ENCODE results near the gene ACADS. TPM values are rescaled to one million over a fixed set of nuclear protein-coding genes. Genes with fewer than 3 reads are reported as not detected.

Gene ACADS
- total and polyA plus RNA-seq, 9 of the 15 experiments (the other 6 are each of a cell fraction or from before 2014, with no cell fraction given): 0.06 to 20.3 (median 8.8) TPM

DNA sequence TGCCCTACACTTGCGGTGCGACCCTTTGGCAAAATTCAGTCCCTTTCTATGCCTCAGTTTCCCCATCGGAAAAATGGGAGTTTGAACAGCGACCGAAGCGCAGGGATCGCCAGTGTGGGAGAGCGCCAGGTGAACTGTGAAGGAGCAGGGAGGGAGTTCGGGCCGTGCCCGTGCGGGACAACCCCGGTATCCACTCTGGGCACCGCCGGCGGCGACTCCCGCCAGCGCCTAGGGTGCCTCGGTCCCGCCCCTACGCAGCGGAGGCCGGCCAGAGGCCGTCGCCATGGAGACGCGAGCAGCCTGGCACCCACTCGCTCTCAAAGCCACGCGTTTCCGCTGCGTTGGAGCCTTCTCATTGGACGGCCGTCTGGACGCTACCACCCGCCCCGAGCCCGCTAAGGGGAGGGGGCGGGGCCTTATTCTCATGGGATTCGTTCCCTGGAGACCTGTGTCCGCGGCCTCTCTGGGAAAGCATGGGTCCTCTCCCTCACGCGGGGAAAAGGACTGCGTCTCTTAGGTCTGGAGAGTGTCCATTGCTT is 39.4 kb upstream of the ACADS start (continued):
- TF ChIP-seq, protein P1, sequence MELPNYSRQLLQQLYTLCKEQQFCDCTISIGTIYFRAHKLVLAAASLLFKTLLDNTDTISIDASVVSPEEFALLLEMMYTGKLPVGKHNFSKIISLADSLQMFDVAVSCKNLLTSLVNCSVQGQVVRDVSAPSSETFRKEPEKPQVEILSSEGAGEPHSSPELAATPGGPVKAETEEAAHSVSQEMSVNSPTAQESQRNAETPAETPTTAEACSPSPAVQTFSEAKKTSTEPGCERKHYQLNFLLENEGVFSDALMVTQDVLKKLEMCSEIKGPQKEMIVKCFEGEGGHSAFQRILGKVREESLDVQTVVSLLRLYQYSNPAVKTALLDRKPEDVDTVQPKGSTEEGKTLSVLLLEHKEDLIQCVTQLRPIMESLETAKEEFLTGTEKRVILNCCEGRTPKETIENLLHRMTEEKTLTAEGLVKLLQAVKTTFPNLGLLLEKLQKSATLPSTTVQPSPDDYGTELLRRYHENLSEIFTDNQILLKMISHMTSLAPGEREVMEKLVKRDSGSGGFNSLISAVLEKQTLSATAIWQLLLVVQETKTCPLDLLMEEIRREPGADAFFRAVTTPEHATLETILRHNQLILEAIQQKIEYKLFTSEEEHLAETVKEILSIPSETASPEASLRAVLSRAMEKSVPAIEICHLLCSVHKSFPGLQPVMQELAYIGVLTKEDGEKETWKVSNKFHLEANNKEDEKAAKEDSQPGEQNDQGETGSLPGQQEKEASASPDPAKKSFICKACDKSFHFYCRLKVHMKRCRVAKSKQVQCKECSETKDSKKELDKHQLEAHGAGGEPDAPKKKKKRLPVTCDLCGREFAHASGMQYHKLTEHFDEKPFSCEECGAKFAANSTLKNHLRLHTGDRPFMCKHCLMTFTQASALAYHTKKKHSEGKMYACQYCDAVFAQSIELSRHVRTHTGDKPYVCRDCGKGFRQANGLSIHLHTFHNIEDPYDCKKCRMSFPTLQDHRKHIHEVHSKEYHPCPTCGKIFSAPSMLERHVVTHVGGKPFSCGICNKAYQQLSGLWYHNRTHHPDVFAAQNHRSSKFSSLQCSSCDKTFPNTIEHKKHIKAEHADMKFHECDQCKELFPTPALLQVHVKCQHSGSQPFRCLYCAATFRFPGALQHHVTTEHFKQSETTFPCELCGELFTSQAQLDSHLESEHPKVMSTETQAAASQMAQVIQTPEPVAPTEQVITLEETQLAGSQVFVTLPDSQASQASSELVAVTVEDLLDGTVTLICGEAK (IDR thresholded peaks at IDR 0.05): no peak
- TF ChIP-seq, protein P1 (CRISPR knock-in tag; IDR thresholded peaks at IDR 0.05): no peak
- TF ChIP-seq DIDO1 (tag; IDR thresholded peaks at IDR 0.05; ENCODE audit: low read depth) (no peak), ZNF695 (CRISPR knock-in tag; IDR thresholded peaks at IDR 0.05) (no peak), BACH1 (tag; IDR thresholded peaks at IDR 0.05) (no peak), LCOR (CRISPR knock-in tag; IDR thresholded peaks at IDR 0.05) (no peak), ZNF57 (CRISPR knock-in tag; IDR thresholded peaks at IDR 0.05) (no peak), HSF4 (CRISPR knock-in tag; IDR thresholded peaks at IDR 0.05; ENCODE audit: borderline replicate concordance) (no peak)
- TF ChIP-seq, protein P2, sequence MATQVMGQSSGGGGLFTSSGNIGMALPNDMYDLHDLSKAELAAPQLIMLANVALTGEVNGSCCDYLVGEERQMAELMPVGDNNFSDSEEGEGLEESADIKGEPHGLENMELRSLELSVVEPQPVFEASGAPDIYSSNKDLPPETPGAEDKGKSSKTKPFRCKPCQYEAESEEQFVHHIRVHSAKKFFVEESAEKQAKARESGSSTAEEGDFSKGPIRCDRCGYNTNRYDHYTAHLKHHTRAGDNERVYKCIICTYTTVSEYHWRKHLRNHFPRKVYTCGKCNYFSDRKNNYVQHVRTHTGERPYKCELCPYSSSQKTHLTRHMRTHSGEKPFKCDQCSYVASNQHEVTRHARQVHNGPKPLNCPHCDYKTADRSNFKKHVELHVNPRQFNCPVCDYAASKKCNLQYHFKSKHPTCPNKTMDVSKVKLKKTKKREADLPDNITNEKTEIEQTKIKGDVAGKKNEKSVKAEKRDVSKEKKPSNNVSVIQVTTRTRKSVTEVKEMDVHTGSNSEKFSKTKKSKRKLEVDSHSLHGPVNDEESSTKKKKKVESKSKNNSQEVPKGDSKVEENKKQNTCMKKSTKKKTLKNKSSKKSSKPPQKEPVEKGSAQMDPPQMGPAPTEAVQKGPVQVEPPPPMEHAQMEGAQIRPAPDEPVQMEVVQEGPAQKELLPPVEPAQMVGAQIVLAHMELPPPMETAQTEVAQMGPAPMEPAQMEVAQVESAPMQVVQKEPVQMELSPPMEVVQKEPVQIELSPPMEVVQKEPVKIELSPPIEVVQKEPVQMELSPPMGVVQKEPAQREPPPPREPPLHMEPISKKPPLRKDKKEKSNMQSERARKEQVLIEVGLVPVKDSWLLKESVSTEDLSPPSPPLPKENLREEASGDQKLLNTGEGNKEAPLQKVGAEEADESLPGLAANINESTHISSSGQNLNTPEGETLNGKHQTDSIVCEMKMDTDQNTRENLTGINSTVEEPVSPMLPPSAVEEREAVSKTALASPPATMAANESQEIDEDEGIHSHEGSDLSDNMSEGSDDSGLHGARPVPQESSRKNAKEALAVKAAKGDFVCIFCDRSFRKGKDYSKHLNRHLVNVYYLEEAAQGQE (IDR thresholded peaks at IDR 0.05; ENCODE audit: borderline replicate concordance): no peak
- TF ChIP-seq, protein P2 (CRISPR knock-in tag; IDR thresholded peaks at IDR 0.05; ENCODE audit: low read depth): no peak
- TF ChIP-seq, protein P3, sequence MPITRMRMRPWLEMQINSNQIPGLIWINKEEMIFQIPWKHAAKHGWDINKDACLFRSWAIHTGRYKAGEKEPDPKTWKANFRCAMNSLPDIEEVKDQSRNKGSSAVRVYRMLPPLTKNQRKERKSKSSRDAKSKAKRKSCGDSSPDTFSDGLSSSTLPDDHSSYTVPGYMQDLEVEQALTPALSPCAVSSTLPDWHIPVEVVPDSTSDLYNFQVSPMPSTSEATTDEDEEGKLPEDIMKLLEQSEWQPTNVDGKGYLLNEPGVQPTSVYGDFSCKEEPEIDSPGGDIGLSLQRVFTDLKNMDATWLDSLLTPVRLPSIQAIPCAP (CRISPR knock-in tag; IDR thresholded peaks at IDR 0.05; ENCODE audit: borderline replicate concordance): no peak

All from K562 (cell line).